ENCODE data around the gene PKP2.

- TF ChIP-seq, protein P1, sequence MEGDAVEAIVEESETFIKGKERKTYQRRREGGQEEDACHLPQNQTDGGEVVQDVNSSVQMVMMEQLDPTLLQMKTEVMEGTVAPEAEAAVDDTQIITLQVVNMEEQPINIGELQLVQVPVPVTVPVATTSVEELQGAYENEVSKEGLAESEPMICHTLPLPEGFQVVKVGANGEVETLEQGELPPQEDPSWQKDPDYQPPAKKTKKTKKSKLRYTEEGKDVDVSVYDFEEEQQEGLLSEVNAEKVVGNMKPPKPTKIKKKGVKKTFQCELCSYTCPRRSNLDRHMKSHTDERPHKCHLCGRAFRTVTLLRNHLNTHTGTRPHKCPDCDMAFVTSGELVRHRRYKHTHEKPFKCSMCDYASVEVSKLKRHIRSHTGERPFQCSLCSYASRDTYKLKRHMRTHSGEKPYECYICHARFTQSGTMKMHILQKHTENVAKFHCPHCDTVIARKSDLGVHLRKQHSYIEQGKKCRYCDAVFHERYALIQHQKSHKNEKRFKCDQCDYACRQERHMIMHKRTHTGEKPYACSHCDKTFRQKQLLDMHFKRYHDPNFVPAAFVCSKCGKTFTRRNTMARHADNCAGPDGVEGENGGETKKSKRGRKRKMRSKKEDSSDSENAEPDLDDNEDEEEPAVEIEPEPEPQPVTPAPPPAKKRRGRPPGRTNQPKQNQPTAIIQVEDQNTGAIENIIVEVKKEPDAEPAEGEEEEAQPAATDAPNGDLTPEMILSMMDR (conservative IDR thresholded peaks at IDR 0.05; ENCODE audit: low read depth, low read length) = no peak
- TF ChIP-seq EZH2 (IDR thresholded peaks at IDR 0.05; ENCODE audit: borderline replicate concordance, low read depth, low read length, poor library complexity, severe bottlenecking) = no peak
Measured at GRCh38 chr12:32874975-32875374, 21.6 kb downstream of the PKP2 start.
